ENCODE results near the gene GABRR2.
"Not testable (repeated sequence)": the region's sequence is repeated elsewhere in the genome, so short reads cannot be mapped to it uniquely, and the experiment has no call there.

Gene GABRR2

GRCh38 chr6:89323511-89323971 lies 8.4 kb upstream of the GABRR2 start:
- DNase-seq = no peak

GRCh38 chr6:89321131-89321970 lies 6.3 kb upstream of the GABRR2 start:
- no peak for DNase-seq

GRCh38 chr6:89320012-89320559 lies 5.0 kb upstream of the GABRR2 start:
- DNase-seq = no peak

- DNase-seq = no peak
These were observed 2.0 kb upstream of the GABRR2 start for GRCh38 chr6:89317067-89317466.

GRCh38 chr6:89314692-89315091 lies 407 bp downstream of the GABRR2 start:
- DNase-seq = no peak

GRCh38 chr6:89313006-89313405 lies 2.1 kb downstream of the GABRR2 start:
- DNase-seq = no peak

- DNase-seq = no peak
These were observed 3.1 kb downstream of the GABRR2 start for GRCh38 chr6:89311853-89312531.

GRCh38 chr6:89311530-89311852 lies 3.6 kb downstream of the GABRR2 start:
- no peak for DNase-seq

- no peak for DNase-seq
These were observed 4.2 kb downstream of the GABRR2 start for GRCh38 chr6:89310929-89311328.

GRCh38 chr6:89308525-89309395 lies 6.3 kb downstream of the GABRR2 start:
- DNase-seq = no peak

- not testable (repeated sequence) for DNase-seq
These were observed 10.6 kb downstream of the GABRR2 start for GRCh38 chr6:89304517-89304916.

- DNase-seq = no peak
These were observed 12.2 kb downstream of the GABRR2 start for GRCh38 chr6:89302936-89303335.

- DNase-seq = no peak
These were observed 12.8 kb downstream of the GABRR2 start for GRCh38 chr6:89302195-89302770.

GRCh38 chr6:89301586-89302194 lies 13.4 kb downstream of the GABRR2 start:
- no peak for DNase-seq

GRCh38 chr6:89299466-89299850 lies 15.6 kb downstream of the GABRR2 start:
- no peak for DNase-seq

- DNase-seq = no peak
These were observed 16.2 kb downstream of the GABRR2 start for GRCh38 chr6:89298680-89299465.

GRCh38 chr6:89297695-89298351 lies 17.3 kb downstream of the GABRR2 start:
- DNase-seq = no peak

- DNase-seq = no peak
These were observed 19.1 kb downstream of the GABRR2 start for GRCh38 chr6:89295981-89296380.

GRCh38 chr6:89295116-89295515 lies 20.0 kb downstream of the GABRR2 start:
- DNase-seq = not testable (repeated sequence)

GRCh38 chr6:89291256-89291819 lies 23.8 kb downstream of the GABRR2 start:
- no peak for DNase-seq

All from cortex of kidney (tissue), 1 donor.